Measurements from ENCODE around the gene ZDHHC14.
"Not testable (repeated sequence)": the region's sequence is repeated elsewhere in the genome, so short reads cannot be mapped to it uniquely, and the experiment has no call there.

The ZDHHC14 gene

GRCh38 chr6:157688960-157689599 lies 308.1 kb downstream of the ZDHHC14 start:
- H3K4me2 ChIP-seq (ENCODE audit: low read length): no peak overlapping the region
- peaks cover 3% of the 10 kb centered on the region; the same call in 1 of the 2 replicates for H3K27me3 ChIP-seq (ENCODE audit: control insufficient read depth, low read length)
- no peaks in the 10 kb centered on the region for H3K36me3 ChIP-seq (ENCODE audit: control insufficient read depth, low read length)
- H4K20me1 ChIP-seq (ENCODE audit: control insufficient read depth, insufficient read depth, low read depth, low read length): no peaks in the 10 kb centered on the region
- H3K27ac ChIP-seq (ENCODE audit: low read depth, low read length): no peak overlapping the region
- no peaks in the 10 kb centered on the region for H3K79me2 ChIP-seq (ENCODE audit: control insufficient read depth, low read length)
- H3K9me2 ChIP-seq (replicated peaks; ENCODE audit: control insufficient read depth, low read length): no peaks in the 10 kb centered on the region
- no peaks in the 10 kb centered on the region for H3K9me3 ChIP-seq (ENCODE audit: control insufficient read depth, insufficient read depth, low read length)
- no peak overlapping the region for H3K4me3 ChIP-seq (ENCODE audit: low read length)
- H3F3A ChIP-seq (ENCODE audit: control insufficient read depth, insufficient read depth): no peaks in the 10 kb centered on the region
- no peak for TF ChIP-seq EZH2phosphoT487 (IDR thresholded peaks at IDR 0.05; ENCODE audit: borderline replicate concordance, low read length)
- TF ChIP-seq, protein P1, sequence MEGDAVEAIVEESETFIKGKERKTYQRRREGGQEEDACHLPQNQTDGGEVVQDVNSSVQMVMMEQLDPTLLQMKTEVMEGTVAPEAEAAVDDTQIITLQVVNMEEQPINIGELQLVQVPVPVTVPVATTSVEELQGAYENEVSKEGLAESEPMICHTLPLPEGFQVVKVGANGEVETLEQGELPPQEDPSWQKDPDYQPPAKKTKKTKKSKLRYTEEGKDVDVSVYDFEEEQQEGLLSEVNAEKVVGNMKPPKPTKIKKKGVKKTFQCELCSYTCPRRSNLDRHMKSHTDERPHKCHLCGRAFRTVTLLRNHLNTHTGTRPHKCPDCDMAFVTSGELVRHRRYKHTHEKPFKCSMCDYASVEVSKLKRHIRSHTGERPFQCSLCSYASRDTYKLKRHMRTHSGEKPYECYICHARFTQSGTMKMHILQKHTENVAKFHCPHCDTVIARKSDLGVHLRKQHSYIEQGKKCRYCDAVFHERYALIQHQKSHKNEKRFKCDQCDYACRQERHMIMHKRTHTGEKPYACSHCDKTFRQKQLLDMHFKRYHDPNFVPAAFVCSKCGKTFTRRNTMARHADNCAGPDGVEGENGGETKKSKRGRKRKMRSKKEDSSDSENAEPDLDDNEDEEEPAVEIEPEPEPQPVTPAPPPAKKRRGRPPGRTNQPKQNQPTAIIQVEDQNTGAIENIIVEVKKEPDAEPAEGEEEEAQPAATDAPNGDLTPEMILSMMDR (IDR thresholded peaks at IDR 0.05; ENCODE audit: low read depth, low read length, poor library complexity, severe bottlenecking): no peak
- H3K4me1 ChIP-seq (ENCODE audit: control insufficient read depth, low read length): no peaks in the 10 kb centered on the region

DNA sequence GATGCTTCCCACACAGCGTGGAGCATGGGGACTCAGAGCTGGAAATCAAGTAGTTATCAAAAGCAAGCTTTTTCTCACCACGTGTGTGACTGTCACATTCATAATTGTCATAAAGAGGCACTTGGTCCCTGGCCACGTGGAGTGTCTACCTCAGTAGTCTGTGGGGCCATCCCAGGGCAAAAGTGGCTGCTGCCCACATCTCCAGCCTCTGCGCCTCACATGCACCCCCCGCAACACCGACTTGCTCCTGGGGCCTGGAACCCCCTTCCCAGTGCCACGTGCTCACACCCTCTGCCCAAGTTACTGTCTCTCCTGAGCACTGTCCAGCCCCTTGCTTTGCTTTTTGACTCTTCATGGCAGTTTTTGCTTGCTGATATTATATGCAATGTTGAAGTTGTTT lies 308.9 kb downstream of the ZDHHC14 start:
- Histone ChIP-seq H3K4me2 (ENCODE audit: low read length) (no peak overlapping the region), H3K27ac (ENCODE audit: low read depth, low read length) (no peak overlapping the region), H3K9me2 (replicated peaks; ENCODE audit: control insufficient read depth, low read length) (no peaks in the 10 kb centered on the region), H3F3A (ENCODE audit: control insufficient read depth, insufficient read depth) (no peaks in the 10 kb centered on the region), H3K4me3 (ENCODE audit: low read length) (no peak overlapping the region), H3K36me3 (ENCODE audit: control insufficient read depth, low read length) (no peaks in the 10 kb centered on the region), H4K20me1 (ENCODE audit: control insufficient read depth, insufficient read depth, low read depth, low read length) (no peaks in the 10 kb centered on the region), H3K4me1 (ENCODE audit: control insufficient read depth, low read length) (no peaks in the 10 kb centered on the region), H3K27me3 (ENCODE audit: control insufficient read depth, low read length) (peaks cover 10% of the 10 kb centered on the region; the same call in 1 of the 2 replicates), H3K79me2 (ENCODE audit: control insufficient read depth, low read length) (no peaks in the 10 kb centered on the region), H3K9me3 (ENCODE audit: control insufficient read depth, insufficient read depth, low read length) (no peaks in the 10 kb centered on the region)
- TF ChIP-seq EZH2phosphoT487 (IDR thresholded peaks at IDR 0.05; ENCODE audit: borderline replicate concordance, low read length): no peak
- TF ChIP-seq, protein P1 (IDR thresholded peaks at IDR 0.05; ENCODE audit: low read depth, low read length, poor library complexity, severe bottlenecking): no peak

DNA sequence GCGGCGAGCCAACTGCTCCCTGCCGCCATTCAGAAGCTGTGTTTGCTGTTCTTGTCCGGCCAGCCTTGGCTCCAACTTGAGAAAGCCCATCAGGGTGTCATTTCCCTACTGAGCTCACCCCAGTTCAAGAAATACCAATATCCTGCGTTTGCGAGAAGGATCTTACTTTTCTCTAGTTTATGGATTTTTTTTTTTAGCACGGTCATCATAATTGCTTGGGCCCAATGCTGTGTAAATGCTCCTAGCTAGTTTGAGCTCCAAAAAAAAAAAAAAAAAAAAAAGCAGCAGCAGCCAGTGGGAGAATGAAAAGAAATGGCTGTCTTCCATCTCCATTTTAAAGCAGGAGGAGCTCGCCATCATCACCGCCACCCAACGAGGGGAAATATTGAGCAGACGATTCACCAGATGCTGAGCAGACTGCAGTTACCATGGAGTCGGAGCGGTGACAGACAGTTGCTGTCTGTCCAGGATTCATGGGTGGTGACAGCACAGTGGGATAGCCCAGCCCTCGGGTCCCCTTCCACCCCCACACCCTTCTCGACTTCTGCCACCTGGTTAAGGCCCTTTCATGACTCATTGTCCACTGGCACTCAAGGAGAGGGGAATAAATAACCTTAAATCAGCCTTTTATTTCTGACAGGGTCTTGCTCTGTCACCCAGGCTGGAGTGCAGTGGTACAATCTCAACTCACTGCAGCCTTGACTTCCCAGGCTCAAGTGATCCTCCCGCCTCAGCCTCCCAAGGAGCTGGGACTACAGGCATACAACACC lies 309.6 kb downstream of the ZDHHC14 start:
- no peaks in the 10 kb centered on the region for H3F3A ChIP-seq (ENCODE audit: control insufficient read depth, insufficient read depth)
- TF ChIP-seq, protein P1 (IDR thresholded peaks at IDR 0.05; ENCODE audit: low read depth, low read length, poor library complexity, severe bottlenecking): no peak
- no peak for TF ChIP-seq EZH2phosphoT487 (IDR thresholded peaks at IDR 0.05; ENCODE audit: borderline replicate concordance, low read length)
- H3K27me3 ChIP-seq (ENCODE audit: control insufficient read depth, low read length): peaks cover 11% of the 10 kb centered on the region; the same call in 1 of the 2 replicates

DNA sequence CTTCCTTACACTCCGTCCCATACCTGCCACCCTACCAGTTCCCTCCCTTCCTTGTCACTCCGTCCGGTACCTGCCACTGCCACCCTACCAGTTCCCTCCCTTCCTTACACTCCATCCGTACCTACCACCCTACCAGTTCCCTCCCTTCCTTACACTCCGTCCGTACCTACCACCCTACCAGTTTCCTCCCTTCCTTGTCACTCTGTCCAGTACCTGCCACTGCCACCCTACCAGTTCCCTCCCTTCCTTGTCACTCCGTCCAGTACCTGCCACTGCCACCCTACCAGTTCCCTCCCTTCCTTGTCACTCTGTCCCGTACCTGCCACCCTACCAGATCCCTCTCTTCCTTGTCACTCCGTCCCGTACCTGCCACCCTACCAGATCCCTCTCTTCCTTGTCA lies 310.6 kb downstream of the ZDHHC14 start:
- peaks cover 11% of the 10 kb centered on the region; the same call in 1 of the 2 replicates for H3K27me3 ChIP-seq (ENCODE audit: control insufficient read depth, low read length)
- not testable (repeated sequence) for H3K4me1 ChIP-seq (ENCODE audit: control insufficient read depth, low read length); H3K4me3 ChIP-seq (ENCODE audit: low read length); H3K27ac ChIP-seq (ENCODE audit: low read depth, low read length); H3K4me2 ChIP-seq (ENCODE audit: low read length); H3K9me3 ChIP-seq (ENCODE audit: control insufficient read depth, insufficient read depth, low read length); H3K36me3 ChIP-seq (ENCODE audit: control insufficient read depth, low read length); H3K9me2 ChIP-seq (replicated peaks; ENCODE audit: control insufficient read depth, low read length); H3F3A ChIP-seq (ENCODE audit: control insufficient read depth, insufficient read depth); H3K79me2 ChIP-seq (ENCODE audit: control insufficient read depth, low read length); H4K20me1 ChIP-seq (ENCODE audit: control insufficient read depth, insufficient read depth, low read depth, low read length)

More for the DNA sequence above, 309.6 kb downstream of the ZDHHC14 start:
- Histone ChIP-seq H3K4me1 (ENCODE audit: control insufficient read depth, low read length) (no peaks in the 10 kb centered on the region), H3K36me3 (ENCODE audit: control insufficient read depth, low read length) (no peaks in the 10 kb centered on the region), H3K4me3 (ENCODE audit: low read length) (no peak overlapping the region), H3K4me2 (ENCODE audit: low read length) (no peak overlapping the region), H3K27ac (ENCODE audit: low read depth, low read length) (no peak overlapping the region), H3K79me2 (ENCODE audit: control insufficient read depth, low read length) (no peaks in the 10 kb centered on the region), H3K9me2 (replicated peaks; ENCODE audit: control insufficient read depth, low read length) (no peaks in the 10 kb centered on the region), H4K20me1 (ENCODE audit: control insufficient read depth, insufficient read depth, low read depth, low read length) (no peaks in the 10 kb centered on the region), H3K9me3 (ENCODE audit: control insufficient read depth, insufficient read depth, low read length) (no peaks in the 10 kb centered on the region)
